HepG2 (cell line): ENCODE results near the gene RMI2. TPM values are rescaled to one million over a fixed set of nuclear protein-coding genes. Genes with fewer than 3 reads are reported as not detected.

Source experiments
- CTCF ChIP-seq: sonication (generic); formaldehyde crosslinking; IDR thresholded peaks from 2 replicates; pipeline ENCODE4 v1.5.0; 2020; ENCODE audit warnings: mild to moderate bottlenecking, missing genetic modification reagents, moderate library complexity
- EP300 ChIP-seq, 3 experiments: sonication (generic) in 1 of 3; formaldehyde crosslinking in 1 of 3; IDR thresholded peaks; 2 replicates each; pipeline versions ENCODE4 v1.5.1 to v1.6.1; 2011 to 2020; ENCODE audit warnings: low read depth in 2 of 3, low read length in 2 of 3, borderline replicate concordance in 1 of 3, improper control_type of control experiment in 1 of 3, mild to moderate bottlenecking in 1 of 3, missing genetic modification reagents in 1 of 3, moderate library complexity in 1 of 3
- FOXC1 ChIP-seq: sonication (generic); formaldehyde crosslinking; IDR thresholded peaks from 2 replicates; pipeline ENCODE4 v1.8.0; 2022; ENCODE audit warnings: mild to moderate bottlenecking, missing genetic modification reagents, borderline replicate concordance
- GPN1 ChIP-seq: sonication (generic); formaldehyde crosslinking; IDR thresholded peaks from 2 replicates; pipeline ENCODE4 v1.5.1; 2020; ENCODE audit warnings: missing genetic modification reagents, borderline replicate concordance
- PBX2 ChIP-seq: IDR thresholded peaks from 2 replicates; pipeline ENCODE4 v1.6.1; 2016; ENCODE audit warnings: control low read depth
- RNF219 ChIP-seq: sonication (generic); formaldehyde crosslinking; IDR thresholded peaks from 2 replicates; pipeline ENCODE4 v1.5.0; 2020; ENCODE audit warnings: mild to moderate bottlenecking, missing genetic modification reagents
- SOX6 ChIP-seq, 2 experiments: fragments of 450-650 bp in 1 of 2; sonication (generic) in 1 of 2; formaldehyde crosslinking in 1 of 2; IDR thresholded peaks; 2 replicates each; pipeline versions ENCODE4 v1.4.0 to v1.6.1; 2017 to 2020; ENCODE audit warnings: antibody characterized with exemption in 1 of 2, mild to moderate bottlenecking in 1 of 2, missing genetic modification reagents in 1 of 2
- TERF1 ChIP-seq: sonication (generic); formaldehyde crosslinking; IDR thresholded peaks from 2 replicates; pipeline ENCODE4 v1.8.0; 2022; ENCODE audit warnings: mild to moderate bottlenecking, missing genetic modification reagents, moderate library complexity
- ZBTB10 ChIP-seq: sonication (generic); formaldehyde crosslinking; IDR thresholded peaks from 2 replicates; pipeline ENCODE4 v1.4.0; 2020; ENCODE audit warnings: missing genetic modification reagents, borderline replicate concordance
- ZFP37 ChIP-seq: sonication (generic); formaldehyde crosslinking; IDR thresholded peaks from 2 replicates; pipeline ENCODE4 v1.4.0; 2020; ENCODE audit warnings: missing genetic modification reagents, borderline replicate concordance
- ZGPAT ChIP-seq: IDR thresholded peaks from 2 replicates; pipeline ENCODE4 v1.6.1; 2016; ENCODE audit warnings: mild to moderate bottlenecking
- ZNF383 ChIP-seq: sonication (generic); formaldehyde crosslinking; IDR thresholded peaks from 2 replicates; pipeline ENCODE4 v1.4.0; 2020; ENCODE audit warnings: missing genetic modification reagents, mild to moderate bottlenecking, borderline replicate concordance
- ZNF503 ChIP-seq: sonication (generic); formaldehyde crosslinking; IDR thresholded peaks from 2 replicates; pipeline ENCODE4 v1.4.0; 2020; ENCODE audit warnings: missing genetic modification reagents
- polyA plus RNA-seq, 8 experiments: library from polyadenylated mRNA; depleted of rRNA in 3 of 8; stranded (reverse) in 7 of 8; unstranded in 1 of 8; fragments of >200 nt; fragmentation: Illumina TruSeq in 4 of 8; extraction: Trizol in 4 of 8; gene quantifications; 2 replicates each; pipeline versions ENCODE4 v1.2.1 to v1.2.3, GENCODE V29; 2011 to 2016; ENCODE audit warnings: low read depth in 4 of 8, missing spikeins in 1 of 8, mixed read lengths in 1 of 8; ENCODE audit not compliant: insufficient read depth in 1 of 8
- total RNA-seq, 5 experiments: library from RNA; depleted of rRNA; stranded (reverse); fragments of >200 nt; fragmentation: Illumina TruSeq; extraction: Trizol; gene quantifications; 2 replicates each; pipeline ENCODE4 v1.2.3, GENCODE V29; 2016; ENCODE audit warnings: low read depth in 1 of 5

RMI2 gene
- total and polyA plus RNA-seq, 2 of the 13 experiments (the other 11 are each of a cell fraction or from before 2014, with no cell fraction given): 24.5 to 55.7 TPM

GRCh38 chr16:11306997-11307638 is 38.1 kb upstream of the RMI2 start (continued):
- no peak for TF ChIP-seq CTCF
- TF ChIP-seq TERF1: no peak
- no peak for TF ChIP-seq ZNF383 (CRISPR knock-in tag)
- TF ChIP-seq ZFP37 (CRISPR knock-in tag): peak; percentile 68; the same call in 1 of the 2 replicates
- no peak for TF ChIP-seq ZBTB10
- TF ChIP-seq SOX6 (IDR thresholded peaks at IDR 0.05): no peak
- TF ChIP-seq SOX6 (CRISPR knock-in tag; IDR thresholded peaks at IDR 0.05): peak; percentile 91
- TF ChIP-seq EP300 (IDR thresholded peaks at IDR 0.05; ENCODE audit: low read depth in 2 of 2, low read length in 2 of 2): peak; percentile 94
- peak; percentile 36; the same call in 1 of the 2 replicates for TF ChIP-seq EP300 (CRISPR knock-in tag; IDR thresholded peaks at IDR 0.05; ENCODE audit: borderline replicate concordance)
- TF ChIP-seq FOXC1: peak; percentile 84
- TF ChIP-seq PBX2 (CRISPR knock-in tag): 0 out of 2 replicates have a peak, but pooled peaks have one; percentile 32
- no peak for TF ChIP-seq RNF219 (CRISPR knock-in tag)
- TF ChIP-seq ZNF503 (CRISPR knock-in tag): 0 out of 2 replicates have a peak, but pooled peaks have one; percentile 62
- TF ChIP-seq GPN1: no peak
- peak; percentile 96 for TF ChIP-seq ZGPAT
